DOHH2 (cell line): Measurements from ENCODE around the gene GLP2R.

Source experiments
- H3F3A ChIP-seq: fragments of 200-600 bp; sonication (generic), shearing (Covaris generic); 2 replicates; pipeline ENCODE4 v1.6.0; 2016; ENCODE audit warnings: antibody characterized with exemption, mild to moderate bottlenecking; ENCODE audit not compliant: control insufficient read depth, insufficient read depth
- H3K27ac ChIP-seq: fragments of 200-600 bp; sonication (generic); 2 replicates; pipeline ENCODE4 v1.5.1; 2014; ENCODE audit warnings: low read depth, mild to moderate bottlenecking, low read length, moderate library complexity
- H3K27me3 ChIP-seq: fragments of 200-600 bp; sonication (generic); 2 replicates; pipeline ENCODE4 v1.6.1; 2014; ENCODE audit warnings: mild to moderate bottlenecking, low read length, mixed read lengths; ENCODE audit not compliant: control insufficient read depth
- H3K36me3 ChIP-seq: fragments of 200-600 bp; sonication (generic); 2 replicates; pipeline ENCODE4 v1.6.1; 2014; ENCODE audit warnings: mild to moderate bottlenecking, low read length, moderate library complexity, mixed read lengths; ENCODE audit not compliant: control insufficient read depth
- H3K4me1 ChIP-seq: fragments of 200-600 bp; sonication (generic); 2 replicates; pipeline ENCODE4 v1.6.1; 2014; ENCODE audit warnings: mild to moderate bottlenecking, low read length, mixed read lengths; ENCODE audit not compliant: control insufficient read depth
- H3K4me2 ChIP-seq: fragments of 200-600 bp; sonication (generic); 2 replicates; pipeline ENCODE4 v1.6.0; 2014; ENCODE audit warnings: mild to moderate bottlenecking, low read length, moderate library complexity
- H3K4me3 ChIP-seq: fragments of 200-600 bp; sonication (generic); 2 replicates; pipeline ENCODE4 v1.5.1; 2014; ENCODE audit warnings: mild to moderate bottlenecking, low read length, mixed read lengths
- H3K79me2 ChIP-seq: fragments of 200-600 bp; sonication (generic); 2 replicates; pipeline ENCODE4 v1.6.1; 2014; ENCODE audit warnings: mild to moderate bottlenecking, low read length, mixed read lengths; ENCODE audit not compliant: control insufficient read depth
- H3K9me2 ChIP-seq: fragments of 200-600 bp; sonication (generic); replicated peaks from 2 replicates; pipeline ENCODE4 v1.6.1; 2014; ENCODE audit warnings: mild to moderate bottlenecking, low read length, mixed read lengths; ENCODE audit not compliant: control insufficient read depth
- H3K9me3 ChIP-seq: fragments of 200-600 bp; sonication (generic); 2 replicates; pipeline ENCODE4 v1.6.1; 2014; ENCODE audit warnings: antibody characterized with exemption, low read length, mixed read lengths; ENCODE audit not compliant: control insufficient read depth, insufficient read depth
- H4K20me1 ChIP-seq: fragments of 200-600 bp; sonication (generic); 2 replicates; pipeline ENCODE4 v1.6.0; 2014; ENCODE audit warnings: low read depth, mild to moderate bottlenecking, antibody characterized with exemption, low read length, moderate library complexity; ENCODE audit not compliant: control insufficient read depth, insufficient read depth
- EZH2phosphoT487 ChIP-seq: fragments of 200-600 bp; sonication (generic); IDR thresholded peaks from 2 replicates; pipeline ENCODE4 v1.6.1; 2017; ENCODE audit warnings: borderline replicate concordance, mild to moderate bottlenecking, antibody characterized with exemption, low read length, moderate library complexity, mixed read lengths
- TF ChIP-seq, protein P1 (sequence below): fragments of 200-600 bp; sonication (generic); IDR thresholded peaks from one replicate; pipeline ENCODE4 v1.5.1; 2014; ENCODE audit warnings: antibody characterized with exemption, mild to moderate bottlenecking, low read depth, low read length; ENCODE audit not compliant: poor library complexity, severe bottlenecking

Gene GLP2R

DNA sequence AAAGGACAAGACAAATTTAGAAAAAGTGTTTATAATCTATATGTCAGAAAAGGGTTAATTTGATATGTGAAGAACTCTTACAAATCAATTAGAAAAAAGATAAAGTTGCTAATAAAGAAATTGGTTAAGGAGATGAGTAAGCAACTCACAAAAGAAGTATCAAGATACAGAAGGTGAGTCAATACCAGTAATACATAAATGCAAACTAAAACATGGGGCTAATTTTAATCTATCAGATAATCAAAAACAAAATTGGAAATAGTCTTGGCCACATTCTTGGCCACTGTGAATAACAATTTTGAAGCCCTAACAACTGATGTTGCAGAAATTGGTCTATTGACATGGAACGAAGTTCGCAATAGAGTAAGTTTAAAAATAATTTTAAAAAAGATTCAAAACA lies 41.2 kb upstream of the GLP2R start:
- Histone ChIP-seq H3K79me2 (no peaks in the 10 kb centered on the region), H3K4me3 (no peak overlapping the region), H3K9me3 (no peaks in the 10 kb centered on the region), H3K27ac (no peak overlapping the region), H3K9me2 (no peaks in the 10 kb centered on the region), H3K36me3 (no peaks in the 10 kb centered on the region), H3K27me3 (no peaks in the 10 kb centered on the region), H3F3A (no peaks in the 10 kb centered on the region), H3K4me2 (no peak overlapping the region), H4K20me1 (no peaks in the 10 kb centered on the region), H3K4me1 (no peaks in the 10 kb centered on the region)
- TF ChIP-seq, protein P1, sequence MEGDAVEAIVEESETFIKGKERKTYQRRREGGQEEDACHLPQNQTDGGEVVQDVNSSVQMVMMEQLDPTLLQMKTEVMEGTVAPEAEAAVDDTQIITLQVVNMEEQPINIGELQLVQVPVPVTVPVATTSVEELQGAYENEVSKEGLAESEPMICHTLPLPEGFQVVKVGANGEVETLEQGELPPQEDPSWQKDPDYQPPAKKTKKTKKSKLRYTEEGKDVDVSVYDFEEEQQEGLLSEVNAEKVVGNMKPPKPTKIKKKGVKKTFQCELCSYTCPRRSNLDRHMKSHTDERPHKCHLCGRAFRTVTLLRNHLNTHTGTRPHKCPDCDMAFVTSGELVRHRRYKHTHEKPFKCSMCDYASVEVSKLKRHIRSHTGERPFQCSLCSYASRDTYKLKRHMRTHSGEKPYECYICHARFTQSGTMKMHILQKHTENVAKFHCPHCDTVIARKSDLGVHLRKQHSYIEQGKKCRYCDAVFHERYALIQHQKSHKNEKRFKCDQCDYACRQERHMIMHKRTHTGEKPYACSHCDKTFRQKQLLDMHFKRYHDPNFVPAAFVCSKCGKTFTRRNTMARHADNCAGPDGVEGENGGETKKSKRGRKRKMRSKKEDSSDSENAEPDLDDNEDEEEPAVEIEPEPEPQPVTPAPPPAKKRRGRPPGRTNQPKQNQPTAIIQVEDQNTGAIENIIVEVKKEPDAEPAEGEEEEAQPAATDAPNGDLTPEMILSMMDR: no peak
- no peak for TF ChIP-seq EZH2phosphoT487

DNA sequence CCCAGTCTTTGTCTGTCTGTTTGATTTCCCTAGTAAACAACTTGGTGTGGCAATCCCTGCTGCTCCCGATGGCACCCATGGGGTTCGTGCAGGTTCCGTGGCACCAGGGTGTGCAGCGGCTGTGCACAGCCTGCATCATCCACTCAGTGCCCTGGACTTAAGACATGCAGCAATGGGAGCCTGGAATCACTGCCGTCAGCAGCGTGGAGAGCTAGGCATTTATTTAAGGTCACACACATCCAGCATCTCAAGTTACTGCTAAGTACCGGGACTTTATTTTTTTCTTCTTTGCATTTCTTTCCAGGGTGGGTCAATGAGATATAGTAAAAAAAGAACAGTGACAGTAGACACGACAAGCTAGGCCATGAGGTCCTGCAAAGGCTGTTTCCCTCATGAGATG lies 37.1 kb upstream of the GLP2R start:
- no peaks in the 10 kb centered on the region for H3K4me1 ChIP-seq
- H3K79me2 ChIP-seq: no peaks in the 10 kb centered on the region
- no peaks in the 10 kb centered on the region for H3F3A ChIP-seq

DNA sequence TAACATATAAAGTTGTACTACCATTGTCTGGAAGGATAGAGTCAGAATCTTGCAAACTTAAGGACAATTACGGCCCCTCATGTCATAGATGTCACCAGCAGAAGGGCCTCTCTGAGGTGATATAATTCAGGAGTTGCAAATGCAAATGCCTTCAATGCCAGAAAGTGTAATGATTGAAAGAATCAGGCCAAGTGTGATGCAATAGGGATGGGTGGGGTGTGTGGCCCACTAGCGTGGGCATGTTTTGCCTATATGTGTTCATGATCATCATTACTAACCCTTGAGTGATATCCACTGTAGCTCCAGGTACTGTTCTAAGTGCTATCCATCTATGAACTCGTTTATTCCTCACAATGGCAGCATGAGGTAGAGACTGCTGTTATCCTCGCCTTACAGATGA lies 35.4 kb upstream of the GLP2R start:
- H3K9me3 ChIP-seq: no peaks in the 10 kb centered on the region
- H3F3A ChIP-seq: no peaks in the 10 kb centered on the region
- H3K9me2 ChIP-seq: no peaks in the 10 kb centered on the region
- H3K27ac ChIP-seq: no peak overlapping the region
- no peaks in the 10 kb centered on the region for H3K36me3 ChIP-seq
- no peaks in the 10 kb centered on the region for H3K4me1 ChIP-seq
- TF ChIP-seq EZH2phosphoT487: no peak
- TF ChIP-seq, protein P1: no peak
- no peaks in the 10 kb centered on the region for H3K27me3 ChIP-seq
- no peaks in the 10 kb centered on the region for H3K79me2 ChIP-seq
- H3K4me3 ChIP-seq: no peak overlapping the region
- H4K20me1 ChIP-seq: no peaks in the 10 kb centered on the region
- no peak overlapping the region for H3K4me2 ChIP-seq

More for the DNA sequence above, 37.1 kb upstream of the GLP2R start:
- Histone ChIP-seq H3K36me3 (no peaks in the 10 kb centered on the region), H4K20me1 (no peaks in the 10 kb centered on the region), H3K27me3 (no peaks in the 10 kb centered on the region), H3K4me3 (no peak overlapping the region), H3K4me2 (no peak overlapping the region), H3K9me3 (no peaks in the 10 kb centered on the region), H3K27ac (no peak overlapping the region), H3K9me2 (no peaks in the 10 kb centered on the region)
- TF ChIP-seq, protein P1: no peak
- no peak for TF ChIP-seq EZH2phosphoT487
